Loucy (cell line): Measurements from ENCODE around the gene ZNF385C.

Experiments used
- H2AFZ ChIP-seq: fragments of 200-600 bp; sonication (generic); 2 replicates; pipeline ENCODE4 v1.6.0; 2016; ENCODE audit warnings: antibody characterized with exemption, mild to moderate bottlenecking, low read length, moderate library complexity
- H3F3A ChIP-seq: fragments of 200-600 bp; 2 replicates; pipeline ENCODE4 v1.6.0; 2016; ENCODE audit warnings: antibody characterized with exemption, low read depth, mild to moderate bottlenecking
- H3K27me3 ChIP-seq: fragments of 200-600 bp; sonication (generic); 2 replicates; pipeline ENCODE4 v1.6.1; 2014; ENCODE audit warnings: low read length, mild to moderate bottlenecking; ENCODE audit not compliant: insufficient read depth, poor library complexity, severe bottlenecking
- H3K36me3 ChIP-seq: fragments of 200-600 bp; sonication (generic); 2 replicates; pipeline ENCODE4 v1.6.1; 2016; ENCODE audit warnings: low read length; ENCODE audit not compliant: insufficient read depth
- H3K4me1 ChIP-seq: fragments of 200-600 bp; sonication (generic); 2 replicates; pipeline ENCODE4 v1.5.1; 2014; ENCODE audit warnings: low read length, mild to moderate bottlenecking; ENCODE audit not compliant: insufficient read depth, poor library complexity, severe bottlenecking
- H3K4me2 ChIP-seq: fragments of 200-600 bp; sonication (generic); 2 replicates; pipeline ENCODE4 v1.6.0; 2014; ENCODE audit warnings: antibody characterized with exemption, low read length, low read depth, mild to moderate bottlenecking; ENCODE audit not compliant: poor library complexity, severe bottlenecking
- H3K4me3 ChIP-seq: fragments of 200-600 bp; sonication (generic); 2 replicates; pipeline ENCODE4 v1.5.1; 2014; ENCODE audit warnings: low read length, mild to moderate bottlenecking, mixed read lengths; ENCODE audit not compliant: poor library complexity, severe bottlenecking
- H3K79me2 ChIP-seq: fragments of 200-600 bp; sonication (generic); 2 replicates; pipeline ENCODE4 v1.6.1; 2014; ENCODE audit warnings: low read length; ENCODE audit not compliant: insufficient read depth
- H3K9ac ChIP-seq: fragments of 200-600 bp; sonication (generic); 2 replicates; pipeline ENCODE4 v1.6.0; 2014; ENCODE audit warnings: mild to moderate bottlenecking, low read depth, low read length, moderate library complexity; ENCODE audit not compliant: poor library complexity, severe bottlenecking
- H3K9me2 ChIP-seq: fragments of 200-600 bp; sonication (generic); replicated peaks from 2 replicates; pipeline ENCODE4 v1.6.1; 2016; ENCODE audit warnings: low read depth, low read length, mixed read lengths
- H3K9me3 ChIP-seq: fragments of 200-600 bp; sonication (generic); 2 replicates; pipeline ENCODE4 v1.6.1; 2014; ENCODE audit warnings: mild to moderate bottlenecking, antibody characterized with exemption, low read length, low read depth; ENCODE audit not compliant: insufficient read depth
- H4K20me1 ChIP-seq: fragments of 200-600 bp; sonication (generic); 2 replicates; pipeline ENCODE4 v1.6.0; 2014; ENCODE audit warnings: antibody characterized with exemption, low read length, mild to moderate bottlenecking; ENCODE audit not compliant: insufficient read depth, poor library complexity, severe bottlenecking
- CTCF ChIP-seq: fragments of 200-600 bp; sonication (generic); conservative IDR thresholded peaks from 2 replicates; pipeline ENCODE4 v1.5.1; 2014; ENCODE audit warnings: mild to moderate bottlenecking, antibody characterized with exemption, low read length
- EZH2phosphoT487 ChIP-seq: fragments of 200-600 bp; IDR thresholded peaks from 2 replicates; pipeline ENCODE4 v1.6.1; 2018; ENCODE audit warnings: antibody characterized with exemption, mild to moderate bottlenecking, moderate library complexity, borderline replicate concordance

Gene ZNF385C

GRCh38 chr17:42031584-42031983 lies 66.7 kb downstream of the ZNF385C start:
- no peaks in the 10 kb centered on the region for H3K27me3 ChIP-seq
- peaks cover 6% of the 10 kb centered on the region for H3K4me1 ChIP-seq
- TF ChIP-seq CTCF (no peak), EZH2phosphoT487 (no peak)
- H3K9ac ChIP-seq: no peak overlapping the region
- H2AFZ ChIP-seq: no peak overlapping the region
- no peak overlapping the region for H3K4me3 ChIP-seq
- H3K9me2 ChIP-seq: no peaks in the 10 kb centered on the region
- no peaks in the 10 kb centered on the region for H3K9me3 ChIP-seq
- no peaks in the 10 kb centered on the region for H3K79me2 ChIP-seq
- no peaks in the 10 kb centered on the region for H4K20me1 ChIP-seq
- no peaks in the 10 kb centered on the region for H3F3A ChIP-seq
- no peaks in the 10 kb centered on the region for H3K36me3 ChIP-seq
- no peak overlapping the region for H3K4me2 ChIP-seq

GRCh38 chr17:42028791-42029127 lies 69.5 kb downstream of the ZNF385C start:
- Histone ChIP-seq H2AFZ (no peak overlapping the region), H3K9ac (no peak overlapping the region), H3K4me2 (no peak overlapping the region), H4K20me1 (no peaks in the 10 kb centered on the region), H3K27me3 (no peaks in the 10 kb centered on the region), H3F3A (no peaks in the 10 kb centered on the region), H3K79me2 (no peaks in the 10 kb centered on the region), H3K4me3 (no peak overlapping the region), H3K9me3 (no peaks in the 10 kb centered on the region), H3K36me3 (peaks cover 4% of the 10 kb centered on the region; the same call in 1 of the 2 replicates), H3K4me1 (peaks cover 9% of the 10 kb centered on the region), H3K9me2 (no peaks in the 10 kb centered on the region)
- TF ChIP-seq CTCF (no peak), EZH2phosphoT487 (no peak)

GRCh38 chr17:42027961-42028790 lies 70.1 kb downstream of the ZNF385C start:
- H3K79me2 ChIP-seq: no peaks in the 10 kb centered on the region
- H3K36me3 ChIP-seq: peaks cover 6% of the 10 kb centered on the region; the same call in 1 of the 2 replicates
- no peaks in the 10 kb centered on the region for H3K9me3 ChIP-seq
- peaks cover 8% of the 10 kb centered on the region for H3K4me1 ChIP-seq
- H3K4me3 ChIP-seq: no peak overlapping the region
- no peak overlapping the region for H2AFZ ChIP-seq
- H3F3A ChIP-seq: no peaks in the 10 kb centered on the region
- H3K9me2 ChIP-seq: no peaks in the 10 kb centered on the region
- 0 out of 2 replicates have a peak, but pooled peaks have one; percentile 31 for TF ChIP-seq CTCF
- no peak for TF ChIP-seq EZH2phosphoT487
- H4K20me1 ChIP-seq: no peaks in the 10 kb centered on the region
- H3K9ac ChIP-seq: no peak overlapping the region
- no peak overlapping the region for H3K4me2 ChIP-seq
- no peaks in the 10 kb centered on the region for H3K27me3 ChIP-seq
